CD4-positive, alpha-beta T cell treated with Interleukin-12 subunit alpha and Interleukin-12 subunit beta, for 1 hour (primary cell): ENCODE results near the gene GPR137.
"Not testable (repeated sequence)": the region's sequence is repeated elsewhere in the genome, so short reads cannot be mapped to it uniquely, and the experiment has no call there.

Source experiments
- DNase-seq: peaks from one replicate; pipeline ENCODE4 v3.0.0-alpha.2; 2020

Gene GPR137

GRCh38 chr11:64284962-64285884 is at the start of gene GPR137:
Gene GPR137, plus strand, starts transcription at chr11:64285848. Its CDS starts 677 bp downstream, at chr11:64286525.
- DNase-seq, result peak; percentile 92

- DNase-seq, result no peak
Measured at GRCh38 chr11:64237484-64237951, 48.1 kb upstream of the GPR137 start.

GRCh38 chr11:64238076-64238475 is 47.6 kb upstream of the GPR137 start:
- DNase-seq, result no peak

GRCh38 chr11:64238999-64239398 is 46.6 kb upstream of the GPR137 start:
- DNase-seq, result no peak

GRCh38 chr11:64239662-64240434 is 45.8 kb upstream of the GPR137 start:
- no peak for DNase-seq

- peak; percentile 99 for DNase-seq
Measured at GRCh38 chr11:64240435-64241240, 45.0 kb upstream of the GPR137 start, which contains the start of gene FKBP2. Gene FKBP2, plus strand, starts transcription at chr11:64241095. Its CDS starts 1,293 bp downstream, at chr11:64242388.

GRCh38 chr11:64241241-64241490 is 44.5 kb upstream of the GPR137 start:
- no peak for DNase-seq

GRCh38 chr11:64241491-64242374 is 43.9 kb upstream of the GPR137 start:
- peak; percentile 100 for DNase-seq

GRCh38 chr11:64243236-64243854 is 42.3 kb upstream of the GPR137 start:
- no peak for DNase-seq

- DNase-seq, result no peak
Measured at GRCh38 chr11:64244107-64244506, 41.5 kb upstream of the GPR137 start.

GRCh38 chr11:64244966-64245365 is 40.7 kb upstream of the GPR137 start:
- DNase-seq, result no peak

- peak; percentile 67 for DNase-seq
Measured at GRCh38 chr11:64245401-64245796, 40.2 kb upstream of the GPR137 start.

- peak; percentile 68 for DNase-seq
Measured at GRCh38 chr11:64245797-64246620, 39.6 kb upstream of the GPR137 start.

- not testable (repeated sequence) for DNase-seq
Measured at GRCh38 chr11:64246621-64246870, 39.1 kb upstream of the GPR137 start.

GRCh38 chr11:64246871-64247728 is 38.5 kb upstream of the GPR137 start, which contains the start of gene PPP1R14B:
Gene PPP1R14B, minus strand, starts transcription at chr11:64246943. Its CDS starts 270 bp downstream, at chr11:64246673.
- peak; percentile 81 for DNase-seq

- DNase-seq, result no peak
Measured at GRCh38 chr11:64247729-64248531, 37.7 kb upstream of the GPR137 start.

- DNase-seq, result no peak
Measured at GRCh38 chr11:64248578-64248977, 37.1 kb upstream of the GPR137 start.

- no peak for DNase-seq
Measured at GRCh38 chr11:64249038-64249437, 36.6 kb upstream of the GPR137 start.
